OCI-LY7 (cell line): ENCODE data around the gene SERPINA6. TPM values are rescaled to one million over a fixed set of nuclear protein-coding genes. Genes with fewer than 3 reads are reported as not detected.

Source experiments
- Bru-seq: library from RNA; stranded (reverse); fragments of 400-500 nt; gene quantifications from one replicate; lab custom pipeline; 2021; lab: Mats Ljungman, UMichigan
- BruChase-seq, 2 experiments: library from RNA; stranded (reverse); fragments of 400-500 nt; gene quantifications; one replicate each; lab custom pipeline; 2021; lab: Mats Ljungman, UMichigan
- BruUV-seq: library from RNA; stranded (reverse); fragments of 400-500 nt; replicated peaks from 2 replicates; lab custom pipeline; 2021; lab: Mats Ljungman, UMichigan
- CTCF ChIA-PET: fragments of 300-600 bp; sonication (Branson Sonifier 250); formaldehyde crosslinking; loops from one replicate; lab custom pipeline; 2022; ENCODE audit warnings: antibody characterized with exemption; ENCODE audit not compliant: unreplicated experiment; lab: Charles Lee
- POLR2A ChIA-PET: fragments of 300-600 bp; sonication (Branson Sonifier 250); formaldehyde crosslinking; loops from one replicate; lab custom pipeline; 2022; ENCODE audit warnings: antibody characterized with exemption; lab: Charles Lee
- DNase-seq: peaks from one replicate; pipeline ENCODE4 v3.0.0-alpha.2; 2015; ENCODE audit warnings: low spot score
- H2AFZ ChIP-seq: fragments of 200-600 bp; sonication (generic), shearing (Covaris generic); 2 replicates; pipeline ENCODE4 v1.6.1; 2014; ENCODE audit warnings: mild to moderate bottlenecking, antibody characterized with exemption, low read length, moderate library complexity
- H3K27ac ChIP-seq: fragments of 200-600 bp; sonication (generic); 2 replicates; pipeline ENCODE4 v1.5.1; 2014; ENCODE audit warnings: mixed run types, low read depth, mild to moderate bottlenecking, moderate library complexity, low read length, inconsistent platforms; ENCODE audit not compliant: poor library complexity, severe bottlenecking
- H3K36me3 ChIP-seq: fragments of 200-600 bp; sonication (generic); 2 replicates; pipeline ENCODE4 v1.6.1; 2014; ENCODE audit warnings: mild to moderate bottlenecking, antibody characterized with exemption, low read length, moderate library complexity, mixed read lengths; ENCODE audit not compliant: insufficient read depth
- H3K4me1 ChIP-seq: fragments of 200-600 bp; sonication (generic); 2 replicates; pipeline ENCODE4 v1.5.1; 2014; ENCODE audit warnings: mild to moderate bottlenecking, low read length; ENCODE audit not compliant: insufficient read depth, poor library complexity, severe bottlenecking
- H3K4me2 ChIP-seq: fragments of 200-600 bp; sonication (generic); 2 replicates; pipeline ENCODE4 v1.6.1; 2014; ENCODE audit warnings: mild to moderate bottlenecking, low read length
- H3K4me3 ChIP-seq: fragments of 200-600 bp; sonication (generic); 2 replicates; pipeline ENCODE4 v1.5.1; 2014; ENCODE audit warnings: mild to moderate bottlenecking, low read depth, low read length; ENCODE audit not compliant: poor library complexity, severe bottlenecking
- H3K79me2 ChIP-seq: fragments of 200-600 bp; sonication (generic); 2 replicates; pipeline ENCODE4 v1.6.1; 2016; ENCODE audit warnings: low read depth, mild to moderate bottlenecking, low read length, moderate library complexity, mixed read lengths; ENCODE audit not compliant: insufficient read depth
- H3K9me2 ChIP-seq: fragments of 200-600 bp; sonication (generic); 2 replicates; pipeline ENCODE4 v1.6.1; 2016; ENCODE audit warnings: mild to moderate bottlenecking, low read length, mixed read lengths; ENCODE audit not compliant: insufficient read depth
- H3K9me3 ChIP-seq: fragments of 200-600 bp; sonication (generic); 2 replicates; pipeline ENCODE4 v1.6.1; 2014; ENCODE audit warnings: mild to moderate bottlenecking, mixed run types, low read length, mixed read lengths
- H4K20me1 ChIP-seq: fragments of 200-600 bp; sonication (generic); 2 replicates; pipeline ENCODE4 v1.6.1; 2014; ENCODE audit warnings: mild to moderate bottlenecking, antibody characterized with exemption, low read length, moderate library complexity, mixed read lengths; ENCODE audit not compliant: insufficient read depth
- EZH2phosphoT487 ChIP-seq: fragments of 200-600 bp; sonication (generic); IDR thresholded peaks from 2 replicates; pipeline ENCODE4 v1.6.1; 2018; ENCODE audit warnings: low read depth, borderline replicate concordance, mild to moderate bottlenecking, mixed run types, antibody characterized with exemption, low read length, moderate library complexity, mixed read lengths
- intact Hi-C: fragments of 100-400 bp; cut with micrococcal nuclease; formaldehyde crosslinking; loops from one replicate; pipeline ENCODE4 v1.10.0; 2022; ENCODE audit not compliant: unreplicated experiment
- long read RNA-seq: library from polyadenylated mRNA; stranded (forward); transcript quantifications from one replicate; pipeline ENCODE4 v2.0.0, GENCODE V29; 2022
- total RNA-seq, 2 experiments: library from RNA; depleted of rRNA in 1 of 2; stranded (reverse); fragments of >200 nt in 1 of 2; shearing (Covaris generic) in 1 of 2; gene quantifications; 2 replicates each; pipeline ENCODE4 v1.2.3, GENCODE V29; 2014 to 2022
- TF ChIP-seq, protein P1 (sequence below): fragments of 200-600 bp; sonication (generic); conservative IDR thresholded peaks from 2 replicates; pipeline ENCODE4 v1.5.1; 2014; ENCODE audit warnings: mild to moderate bottlenecking, antibody characterized with exemption, low read length, moderate library complexity, mixed read lengths

Gene SERPINA6, protein sequence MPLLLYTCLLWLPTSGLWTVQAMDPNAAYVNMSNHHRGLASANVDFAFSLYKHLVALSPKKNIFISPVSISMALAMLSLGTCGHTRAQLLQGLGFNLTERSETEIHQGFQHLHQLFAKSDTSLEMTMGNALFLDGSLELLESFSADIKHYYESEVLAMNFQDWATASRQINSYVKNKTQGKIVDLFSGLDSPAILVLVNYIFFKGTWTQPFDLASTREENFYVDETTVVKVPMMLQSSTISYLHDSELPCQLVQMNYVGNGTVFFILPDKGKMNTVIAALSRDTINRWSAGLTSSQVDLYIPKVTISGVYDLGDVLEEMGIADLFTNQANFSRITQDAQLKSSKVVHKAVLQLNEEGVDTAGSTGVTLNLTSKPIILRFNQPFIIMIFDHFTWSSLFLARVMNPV
- not detected in 2 replicates for total RNA-seq (2014; rRNA removed; shearing (Covaris generic))
- not detected in 2 replicates for total RNA-seq (2022)
- Bru-seq, nascent RNA: not detected
- not detected for BruChase-seq, experiment 1, labeled RNA remaining after a 6-hour chase
- not detected for BruChase-seq, experiment 2, labeled RNA remaining after a 2-hour chase
- long read RNA-seq: 0 reads

DNA sequence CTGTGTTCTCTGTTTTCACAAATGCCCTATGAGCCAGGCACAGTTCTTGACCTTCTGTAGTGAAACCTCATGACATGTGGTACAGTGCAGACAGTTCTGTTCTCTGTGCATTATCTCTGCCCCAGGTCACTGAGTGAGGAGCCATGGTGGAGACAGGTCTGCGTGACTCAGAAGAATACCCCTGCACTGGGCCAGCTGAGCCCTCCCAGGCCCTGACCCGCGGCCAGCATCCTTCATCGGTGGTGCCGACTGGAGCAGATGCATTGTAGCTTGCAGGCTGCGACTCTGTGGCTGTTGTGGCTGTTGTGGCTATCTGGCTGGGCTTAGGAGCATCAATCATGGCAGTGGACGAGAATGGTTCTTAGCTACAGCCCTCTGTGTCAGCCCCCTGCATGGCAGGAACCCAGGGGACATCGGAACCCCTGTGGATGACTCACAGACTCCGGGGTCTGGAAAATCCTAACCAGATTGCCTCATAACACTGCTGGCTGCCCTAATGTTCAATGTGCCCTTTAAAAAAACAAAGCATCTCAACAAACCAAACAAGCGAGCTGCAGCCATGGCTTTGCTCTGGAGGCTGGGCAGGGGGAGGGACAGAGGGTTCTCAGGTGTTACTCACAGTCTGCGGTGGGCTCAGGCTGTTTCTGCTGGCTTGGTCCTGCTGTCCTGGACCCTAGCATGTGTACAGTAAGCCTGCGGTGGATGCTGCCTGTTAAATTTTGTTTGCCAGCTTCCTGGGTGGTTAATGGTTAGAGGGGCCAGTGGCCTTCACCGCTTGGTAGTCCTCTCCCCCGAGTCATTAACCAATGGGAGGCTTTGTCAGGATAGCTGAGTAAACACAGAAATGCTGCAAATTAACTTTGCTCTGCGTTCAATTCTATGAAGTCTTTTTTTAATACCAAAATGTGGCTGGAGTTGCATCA lies at the start of gene SERPINA6:
SERPINA6 (minus strand) TSS at position 689 of the 923 bp plus-strand sequence. CDS start 8,688 bp downstream, outside the sequence.
- Histone ChIP-seq H2AFZ (no peak within 1 kb of the TSS), H3K4me3 (no peak within 1 kb of the TSS), H3K9me3 (no peaks in the 10 kb centered on the region), H3K4me2 (no peak within 1 kb of the TSS), H4K20me1 (no peaks in the 10 kb centered on the region), H3K9me2 (no peaks in the 10 kb centered on the region; the same call in 1 of the 2 replicates), H3K36me3 (no peaks in the 10 kb centered on the region), H3K4me1 (no peaks in the 10 kb centered on the region), H3K79me2 (no peaks in the 10 kb centered on the region), H3K27ac (no peak within 1 kb of the TSS)
- BruUV-seq: no TSS peak
- TF ChIP-seq, protein P1, sequence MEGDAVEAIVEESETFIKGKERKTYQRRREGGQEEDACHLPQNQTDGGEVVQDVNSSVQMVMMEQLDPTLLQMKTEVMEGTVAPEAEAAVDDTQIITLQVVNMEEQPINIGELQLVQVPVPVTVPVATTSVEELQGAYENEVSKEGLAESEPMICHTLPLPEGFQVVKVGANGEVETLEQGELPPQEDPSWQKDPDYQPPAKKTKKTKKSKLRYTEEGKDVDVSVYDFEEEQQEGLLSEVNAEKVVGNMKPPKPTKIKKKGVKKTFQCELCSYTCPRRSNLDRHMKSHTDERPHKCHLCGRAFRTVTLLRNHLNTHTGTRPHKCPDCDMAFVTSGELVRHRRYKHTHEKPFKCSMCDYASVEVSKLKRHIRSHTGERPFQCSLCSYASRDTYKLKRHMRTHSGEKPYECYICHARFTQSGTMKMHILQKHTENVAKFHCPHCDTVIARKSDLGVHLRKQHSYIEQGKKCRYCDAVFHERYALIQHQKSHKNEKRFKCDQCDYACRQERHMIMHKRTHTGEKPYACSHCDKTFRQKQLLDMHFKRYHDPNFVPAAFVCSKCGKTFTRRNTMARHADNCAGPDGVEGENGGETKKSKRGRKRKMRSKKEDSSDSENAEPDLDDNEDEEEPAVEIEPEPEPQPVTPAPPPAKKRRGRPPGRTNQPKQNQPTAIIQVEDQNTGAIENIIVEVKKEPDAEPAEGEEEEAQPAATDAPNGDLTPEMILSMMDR: no peak
- TF ChIP-seq EZH2phosphoT487: no peak
- DNase-seq: no peak
- ChIA-PET CTCF (no interaction called here), POLR2A (no interaction called here)
- intact Hi-C loops: no loop called here

DNA sequence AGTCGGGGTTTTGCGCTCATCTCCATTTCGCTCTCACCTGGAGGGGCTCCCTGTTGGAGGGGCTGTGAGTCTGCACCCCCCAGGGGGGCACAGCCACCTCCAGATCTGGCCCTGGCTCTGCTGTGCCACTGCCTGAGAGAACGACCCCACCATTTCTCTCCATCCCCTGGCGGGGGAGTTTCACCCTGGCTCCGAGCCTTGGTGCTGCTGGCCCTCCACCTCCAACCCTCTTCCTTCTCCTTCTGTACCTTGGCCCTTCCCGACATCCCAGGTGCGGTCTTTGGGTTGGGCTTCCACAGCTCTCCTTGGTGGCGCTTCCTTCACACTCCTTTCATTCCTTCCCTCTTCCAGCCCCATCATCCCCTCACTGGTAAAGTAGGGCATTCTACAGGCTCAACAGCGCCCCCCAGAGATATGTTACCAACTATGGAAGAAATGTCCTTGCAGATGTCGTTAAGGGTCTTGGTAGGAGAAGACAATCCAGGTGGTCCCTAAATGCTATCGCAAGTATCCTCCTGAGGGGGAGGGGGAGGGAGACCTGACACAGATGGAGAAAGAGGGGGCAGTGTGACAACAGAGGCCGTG lies 49.0 kb upstream of the SERPINA6 start:
- intact Hi-C loops: no loop called here
- H2AFZ ChIP-seq: no peak overlapping the region
- no TSS peak for BruUV-seq
- no peak for DNase-seq
- no peak overlapping the region for H3K4me3 ChIP-seq
- H3K27ac ChIP-seq: no peak overlapping the region
- H3K4me2 ChIP-seq: no peak overlapping the region
- POLR2A ChIA-PET: interaction anchor here (0.5 kb wide), 1 partner anchor 20 kb away, joined by 3 read pairs; no protein-coding TSS in a partner anchor
- H4K20me1 ChIP-seq: no peaks in the 10 kb centered on the region
- H3K4me1 ChIP-seq: no peaks in the 10 kb centered on the region
- no peaks in the 10 kb centered on the region for H3K9me3 ChIP-seq
- no peaks in the 10 kb centered on the region for H3K79me2 ChIP-seq
- H3K9me2 ChIP-seq: no peaks in the 10 kb centered on the region
- H3K36me3 ChIP-seq: no peaks in the 10 kb centered on the region
- TF ChIP-seq, protein P1: peak; percentile 58
- TF ChIP-seq EZH2phosphoT487: no peak
- CTCF ChIA-PET: no interaction called here
